GM12874 (cell line): Measurements from ENCODE around the gene GRIK1.

Experiments used
- TF ChIP-seq, protein P1 (sequence below): IDR thresholded peaks from 2 replicates; pipeline ENCODE4 v1.5.1; 2011; ENCODE audit warnings: low read depth, mild to moderate bottlenecking, control low read depth, low read length, moderate library complexity; ENCODE audit not compliant: insufficient read depth

The GRIK1 gene

DNA sequence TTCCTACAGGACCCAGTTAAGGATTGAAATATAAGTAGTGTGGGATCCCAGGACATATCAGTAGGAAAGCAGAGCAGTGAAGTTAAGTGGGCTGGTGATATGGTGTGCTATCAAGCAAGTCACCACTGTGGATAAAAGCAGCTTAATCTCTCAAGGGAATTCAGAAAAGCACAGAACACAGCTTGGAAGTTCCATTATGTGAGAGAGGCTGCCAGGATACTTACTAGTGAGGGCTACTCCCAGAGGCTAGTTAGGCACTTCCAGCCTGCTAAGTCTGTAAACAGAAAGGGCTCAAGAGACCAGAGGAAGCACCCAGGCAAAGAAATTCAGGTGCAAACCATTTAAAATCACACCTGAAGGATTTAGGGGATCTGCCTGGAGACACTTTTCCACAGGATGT, 18.8 kb upstream of the GRIK1 start:
- TF ChIP-seq, protein P1, sequence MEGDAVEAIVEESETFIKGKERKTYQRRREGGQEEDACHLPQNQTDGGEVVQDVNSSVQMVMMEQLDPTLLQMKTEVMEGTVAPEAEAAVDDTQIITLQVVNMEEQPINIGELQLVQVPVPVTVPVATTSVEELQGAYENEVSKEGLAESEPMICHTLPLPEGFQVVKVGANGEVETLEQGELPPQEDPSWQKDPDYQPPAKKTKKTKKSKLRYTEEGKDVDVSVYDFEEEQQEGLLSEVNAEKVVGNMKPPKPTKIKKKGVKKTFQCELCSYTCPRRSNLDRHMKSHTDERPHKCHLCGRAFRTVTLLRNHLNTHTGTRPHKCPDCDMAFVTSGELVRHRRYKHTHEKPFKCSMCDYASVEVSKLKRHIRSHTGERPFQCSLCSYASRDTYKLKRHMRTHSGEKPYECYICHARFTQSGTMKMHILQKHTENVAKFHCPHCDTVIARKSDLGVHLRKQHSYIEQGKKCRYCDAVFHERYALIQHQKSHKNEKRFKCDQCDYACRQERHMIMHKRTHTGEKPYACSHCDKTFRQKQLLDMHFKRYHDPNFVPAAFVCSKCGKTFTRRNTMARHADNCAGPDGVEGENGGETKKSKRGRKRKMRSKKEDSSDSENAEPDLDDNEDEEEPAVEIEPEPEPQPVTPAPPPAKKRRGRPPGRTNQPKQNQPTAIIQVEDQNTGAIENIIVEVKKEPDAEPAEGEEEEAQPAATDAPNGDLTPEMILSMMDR, result no peak

DNA sequence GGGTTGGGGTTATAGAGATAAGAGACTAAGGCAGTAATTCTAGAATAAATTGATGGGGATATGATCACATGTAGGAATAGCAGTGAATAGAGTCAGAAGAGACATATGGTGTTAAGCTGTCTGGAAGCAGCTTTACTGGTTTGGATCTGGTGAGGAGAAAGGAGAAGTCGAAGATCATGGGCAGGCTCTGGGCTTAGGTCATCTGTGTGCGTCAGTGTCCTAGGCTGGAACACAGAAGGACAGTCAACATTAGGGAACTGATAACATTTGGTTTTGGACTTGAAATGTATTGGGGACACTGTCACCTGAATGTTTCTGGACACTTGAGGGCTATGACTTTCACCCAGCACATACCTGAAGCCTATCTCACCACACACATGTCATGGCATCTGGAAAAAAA, 13.9 kb upstream of the GRIK1 start:
- TF ChIP-seq, protein P1, result no peak

DNA sequence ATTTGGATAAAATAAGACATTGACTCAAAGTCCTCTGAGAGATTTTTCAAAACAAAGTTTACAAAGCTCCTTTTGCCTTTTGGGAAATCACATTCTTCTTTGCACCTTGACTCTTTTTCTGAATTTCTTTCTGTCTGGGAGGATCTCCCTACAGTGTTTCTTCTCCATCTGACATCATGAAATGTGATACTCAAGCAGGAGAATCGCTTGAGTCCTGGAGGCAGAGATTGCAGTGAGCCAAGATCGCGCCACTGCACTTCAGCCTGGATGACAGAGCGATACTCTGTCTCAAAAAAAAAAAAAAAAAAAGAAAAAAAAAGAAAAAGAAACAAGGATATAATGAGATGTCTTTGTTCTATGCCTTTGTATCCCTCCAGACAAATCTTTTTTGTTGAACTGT, 13.3 kb upstream of the GRIK1 start:
- TF ChIP-seq, protein P1, result no peak

DNA sequence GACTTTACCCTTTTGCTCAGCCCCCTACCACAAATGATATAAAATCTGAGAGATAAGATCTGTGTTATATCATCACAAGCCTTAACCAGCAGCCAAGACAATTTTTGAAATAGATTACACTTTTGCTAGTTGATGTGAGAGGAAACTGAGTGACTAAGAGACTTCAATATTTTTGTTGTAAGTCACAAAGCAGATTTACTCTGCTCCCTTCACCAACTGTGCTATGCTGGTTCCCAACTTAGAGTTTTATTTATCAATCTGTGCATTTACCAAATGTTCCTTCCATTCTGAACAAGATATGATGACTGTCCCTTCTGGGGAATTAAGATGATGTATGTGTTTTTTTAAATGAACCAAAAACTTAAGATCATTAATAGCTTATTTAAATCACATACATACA, 12.1 kb upstream of the GRIK1 start:
- TF ChIP-seq, protein P1, result no peak

DNA sequence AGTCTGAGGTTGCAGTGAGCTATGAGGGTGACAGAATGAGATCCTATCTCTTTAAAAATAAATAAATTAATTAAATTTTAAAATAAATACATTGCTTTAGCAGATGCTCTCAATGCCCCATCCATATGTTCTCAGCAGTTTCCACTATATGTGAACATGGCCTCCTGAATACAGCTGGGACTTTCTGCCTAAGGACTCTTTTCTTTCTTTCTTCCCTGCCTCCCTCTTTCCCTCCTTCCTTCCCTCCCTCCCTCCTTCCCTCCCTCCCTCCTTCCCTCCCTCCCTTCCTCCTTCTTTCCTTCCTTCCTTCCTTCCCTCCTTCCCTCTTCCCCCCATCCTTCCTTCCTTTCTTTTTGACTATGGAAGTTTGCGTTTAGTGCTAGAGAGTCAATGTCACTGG, 10.2 kb upstream of the GRIK1 start:
- TF ChIP-seq, protein P1, result no peak

DNA sequence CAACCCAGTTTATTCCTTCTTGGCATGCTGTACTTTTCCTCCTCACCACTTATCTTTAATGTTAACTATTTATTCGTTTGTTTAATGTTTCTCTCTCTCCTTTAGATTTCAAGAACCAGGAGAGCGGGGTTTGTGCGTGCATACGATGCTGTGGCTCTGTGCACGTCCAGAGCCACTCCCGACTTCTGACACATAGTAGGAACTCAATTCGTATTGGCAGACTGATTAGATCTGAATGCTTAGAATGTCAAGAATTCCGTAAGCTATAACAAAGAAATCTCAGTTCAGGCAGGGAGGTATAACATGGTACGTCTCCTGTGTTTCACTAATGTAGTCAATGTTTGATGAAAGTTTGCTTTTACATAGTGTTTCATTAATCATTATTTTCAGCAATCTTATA, 7.3 kb upstream of the GRIK1 start:
- TF ChIP-seq, protein P1, result no peak

DNA sequence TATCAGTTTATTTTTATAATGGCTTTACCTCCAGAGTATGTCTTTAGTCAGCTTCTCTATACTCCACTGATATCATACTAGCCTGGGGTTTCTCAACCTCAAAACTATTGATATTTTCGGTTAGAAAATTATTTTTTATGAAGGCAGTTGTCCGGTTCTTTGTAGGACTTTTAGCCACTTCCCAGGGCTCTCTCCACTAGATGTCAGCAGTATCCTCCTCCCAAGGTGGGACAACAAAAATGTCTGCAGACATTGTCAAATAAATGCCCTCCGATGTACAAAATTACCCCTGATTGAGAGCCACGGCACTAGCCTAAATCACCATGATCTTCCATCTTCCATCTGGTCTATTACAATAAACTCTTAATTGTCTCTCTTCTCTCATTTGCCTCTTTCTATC, 4.1 kb upstream of the GRIK1 start:
- TF ChIP-seq, protein P1, result no peak

DNA sequence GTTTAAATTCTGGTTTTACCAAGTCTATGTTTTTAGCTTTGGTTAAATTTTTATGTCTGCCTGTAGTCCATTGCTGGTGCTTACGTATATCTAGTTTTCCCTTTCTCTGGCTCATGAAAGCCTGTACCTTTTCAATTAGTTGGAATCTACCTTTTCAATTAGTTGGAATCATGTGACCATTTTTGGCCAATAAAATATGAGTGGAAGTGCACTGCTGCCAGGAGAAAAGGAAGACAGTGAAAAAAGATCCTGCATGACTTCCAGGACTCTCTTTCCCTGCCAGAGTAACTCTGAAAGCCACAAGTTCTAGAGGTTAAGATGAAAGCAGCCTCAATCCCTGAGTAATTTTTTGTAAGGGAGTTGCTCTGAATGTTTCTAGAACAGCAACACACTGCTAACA, 2.2 kb upstream of the GRIK1 start:
- TF ChIP-seq, protein P1, result no peak
